Lower leg skin (tissue), 4 donors: ENCODE results near the gene PSMB5. TPM values are rescaled to one million over a fixed set of nuclear protein-coding genes. Genes with fewer than 3 reads are reported as not detected.

Experiments used
- DNase-seq, 2 donors: peaks; one replicate each; pipeline ENCODE4 v3.0.0-alpha.2; 2019; ENCODE audit warnings: low spot score in 2 of 2
- H3K4me3 ChIP-seq: fragments of 200-600 bp; sonication (generic); 2 replicates; pipeline ENCODE4 v1.5.1; 2017; ENCODE audit warnings: mild to moderate bottlenecking, low read depth; ENCODE audit not compliant: poor library complexity, severe bottlenecking
- POLR2A ChIP-seq, 2 donors: fragments of 450-650 bp; IDR thresholded peaks; one replicate each; pipeline ENCODE4 v1.6.1; 2016 to 2017; ENCODE audit warnings: antibody characterized with exemption in 2 of 2, mild to moderate bottlenecking in 1 of 2, moderate library complexity in 1 of 2
- WGBS, 2 donors: methylation state at CpG; one replicate each; pipeline ENCODE4 v1.1.5; 2018; 5-methylcytosine and 5-hydroxymethylcytosine counted together
- intact Hi-C: fragments of 100-400 bp; cut with DNase I; formaldehyde crosslinking; loops from one replicate; pipeline ENCODE4 v1.15.0; 2023; ENCODE audit warnings: low total_unique reads
- total RNA-seq, 4 donors: library from RNA; depleted of rRNA; stranded (reverse); fragments of >200 nt; gene quantifications; one replicate each; pipeline ENCODE4 v1.1.0, GENCODE V29; 2016
- TF ChIP-seq, protein P1 (sequence below), 3 donors: fragments of 450-650 bp; IDR thresholded peaks; one replicate each; pipeline ENCODE4 v1.5.1; 2016; ENCODE audit warnings: antibody characterized with exemption in 3 of 3, mild to moderate bottlenecking in 3 of 3, moderate library complexity in 2 of 3

The PSMB5 gene
- total RNA-seq, 4 donors from 2014 or later = 70.6 to 148 (median 116) TPM

- no peak for DNase-seq
- intact Hi-C loops = no loop called here
- no peak overlapping the region for H3K4me3 ChIP-seq
- TF ChIP-seq, protein P1, sequence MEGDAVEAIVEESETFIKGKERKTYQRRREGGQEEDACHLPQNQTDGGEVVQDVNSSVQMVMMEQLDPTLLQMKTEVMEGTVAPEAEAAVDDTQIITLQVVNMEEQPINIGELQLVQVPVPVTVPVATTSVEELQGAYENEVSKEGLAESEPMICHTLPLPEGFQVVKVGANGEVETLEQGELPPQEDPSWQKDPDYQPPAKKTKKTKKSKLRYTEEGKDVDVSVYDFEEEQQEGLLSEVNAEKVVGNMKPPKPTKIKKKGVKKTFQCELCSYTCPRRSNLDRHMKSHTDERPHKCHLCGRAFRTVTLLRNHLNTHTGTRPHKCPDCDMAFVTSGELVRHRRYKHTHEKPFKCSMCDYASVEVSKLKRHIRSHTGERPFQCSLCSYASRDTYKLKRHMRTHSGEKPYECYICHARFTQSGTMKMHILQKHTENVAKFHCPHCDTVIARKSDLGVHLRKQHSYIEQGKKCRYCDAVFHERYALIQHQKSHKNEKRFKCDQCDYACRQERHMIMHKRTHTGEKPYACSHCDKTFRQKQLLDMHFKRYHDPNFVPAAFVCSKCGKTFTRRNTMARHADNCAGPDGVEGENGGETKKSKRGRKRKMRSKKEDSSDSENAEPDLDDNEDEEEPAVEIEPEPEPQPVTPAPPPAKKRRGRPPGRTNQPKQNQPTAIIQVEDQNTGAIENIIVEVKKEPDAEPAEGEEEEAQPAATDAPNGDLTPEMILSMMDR (IDR thresholded peaks at IDR 0.05) = no peak
- no peak for TF ChIP-seq POLR2A (IDR thresholded peaks at IDR 0.05)
- WGBS, 2 donors = 37 to 46% methylated on average over 3 of the region's 3 CpGs
These were observed 56.2 kb downstream of the PSMB5 start for GRCh38 chr14:22978487-22978837.

DNA sequence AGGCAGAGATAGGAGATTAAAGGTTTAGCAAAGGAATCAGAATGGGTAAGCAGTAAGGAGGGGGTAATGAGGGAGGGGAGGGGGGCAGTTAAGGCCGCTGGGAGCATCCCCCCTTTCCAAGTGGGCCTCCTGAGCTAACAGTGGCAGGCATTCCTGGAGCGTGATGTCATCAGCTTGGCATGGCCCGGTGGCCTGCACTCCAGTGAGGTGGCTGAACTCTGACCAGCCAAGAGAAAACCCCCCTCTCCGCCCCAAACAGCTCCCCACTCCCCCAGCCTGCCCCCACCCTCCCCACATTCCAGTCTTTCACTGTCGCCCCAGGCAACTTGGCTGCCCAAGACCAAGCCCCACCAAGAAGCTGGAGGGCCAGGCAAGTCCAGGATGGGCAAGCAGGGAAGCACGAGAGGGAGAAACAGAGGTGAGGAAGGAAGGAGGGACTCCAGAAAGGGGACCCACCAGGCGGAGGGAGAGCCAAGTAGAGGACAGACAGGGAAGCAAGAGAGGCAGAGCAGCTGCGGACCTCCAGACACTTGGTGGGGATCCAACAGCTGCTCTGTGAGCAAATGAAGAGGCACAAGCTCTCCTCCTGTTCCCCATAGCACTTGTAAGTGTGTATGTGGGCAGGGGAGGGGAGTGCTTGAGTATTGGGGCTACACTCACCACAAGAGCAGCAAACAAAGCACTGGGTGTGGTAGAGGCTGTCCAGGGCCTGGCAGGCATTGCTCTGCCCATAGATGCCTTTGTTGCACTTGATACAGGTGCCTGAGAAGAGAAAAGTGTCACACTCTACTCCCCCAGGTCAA, 56.8 kb downstream of the PSMB5 start:
- intact Hi-C loops = no loop called here
- 28 to 42% methylated on average over 8 of the region's 8 CpGs for WGBS, 2 donors
- DNase-seq = peak in 1 of 2 donors; percentile 84
- TF ChIP-seq, protein P1 (IDR thresholded peaks at IDR 0.05) = no peak
- no peak for TF ChIP-seq POLR2A (IDR thresholded peaks at IDR 0.05)
- H3K4me3 ChIP-seq = no peak overlapping the region

- H3K4me3 ChIP-seq = no peak overlapping the region
- intact Hi-C loops = no loop called here
These were observed 57.3 kb downstream of the PSMB5 start for GRCh38 chr14:22977434-22977683.

DNA sequence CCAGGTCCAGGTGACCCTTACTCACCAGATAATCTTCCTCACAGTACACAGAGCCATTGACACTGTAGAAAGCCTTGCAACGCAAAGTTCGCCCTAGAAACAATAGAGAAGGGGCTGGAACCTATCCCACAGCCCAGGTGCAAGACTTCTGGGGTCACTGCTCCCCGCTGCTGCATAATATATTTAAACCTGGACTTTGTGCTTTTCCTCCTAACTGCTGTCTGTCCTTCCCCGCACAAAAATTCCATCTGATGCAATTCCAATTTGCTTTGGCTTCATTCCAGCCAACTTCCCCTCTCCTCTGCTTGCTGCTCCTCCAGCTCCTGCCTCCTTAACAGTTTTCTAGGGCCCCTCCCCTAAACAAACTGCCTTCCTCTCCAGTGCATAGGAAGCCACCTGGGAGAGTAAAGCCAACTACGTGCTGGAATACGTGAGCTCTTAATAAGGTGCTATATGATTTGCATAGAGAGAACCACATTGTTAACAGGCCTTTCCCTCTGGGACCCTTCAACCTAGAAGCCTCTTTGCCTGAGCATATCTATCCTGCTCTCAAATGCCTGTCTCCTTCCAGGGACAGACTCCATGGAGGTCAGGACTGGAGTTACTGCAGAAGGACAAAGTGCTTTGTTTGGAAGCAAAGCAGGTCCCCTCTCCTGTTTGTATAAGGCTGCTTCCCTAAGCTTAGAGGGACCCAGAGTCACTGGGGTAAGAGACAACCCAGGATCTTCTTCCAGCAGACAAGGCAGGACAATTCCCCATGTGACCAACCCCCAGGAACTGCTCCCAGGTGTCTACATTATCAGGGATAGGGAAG, 57.9 kb downstream of the PSMB5 start:
- WGBS, 2 donors = 38 to 53% methylated on average over 6 of the region's 6 CpGs
- DNase-seq = no peak
- TF ChIP-seq, protein P1 (IDR thresholded peaks at IDR 0.05) = peak in 1 of 3 donors; percentile 39
- no peak for TF ChIP-seq POLR2A (IDR thresholded peaks at IDR 0.05)
- H3K4me3 ChIP-seq = no peak overlapping the region
- intact Hi-C loops = no loop called here

More at GRCh38 chr14:22977434-22977683, 57.3 kb downstream of the PSMB5 start:
- no peak for DNase-seq
- TF ChIP-seq POLR2A (IDR thresholded peaks at IDR 0.05) = no peak
- TF ChIP-seq, protein P1 (IDR thresholded peaks at IDR 0.05) = no peak

Other genes with a start within 250 kb of the PSMB5 start
- 10 to 100 TPM in 1 of 4 donors, 1 to 10 TPM in 3; 1.1 to 12.8 (median 6.5) TPM for gene SLC7A7, start 219.5 kb downstream of the PSMB5 start, total RNA-seq
- 100 to 1,000 TPM in 1 of 4 donors, 10 to 100 TPM in 3; 24.8 to 230 (median 41.4) TPM for gene MRPL52, start 205.0 kb downstream of the PSMB5 start, total RNA-seq
- 100 to 1,000 TPM; 135 to 190 (median 151) TPM for gene MMP14, start 198.3 kb downstream of the PSMB5 start, total RNA-seq
- 100 to 1,000 TPM; 148 to 209 (median 167) TPM for gene LRP10, start 163.2 kb downstream of the PSMB5 start, total RNA-seq
- 1 to 10 TPM in 2 of 4 donors, under 1 TPM in 2; 0.52 to 2.5 (median 1.5) TPM for gene REM2, start 151.7 kb downstream of the PSMB5 start, total RNA-seq
- gene RBM23, start 115.8 kb downstream of the PSMB5 start, total RNA-seq = 100 to 1,000 TPM in 2 of 4 donors, 10 to 100 TPM in 2; 71.2 to 202 (median 105) TPM
- 10 to 100 TPM; 42.9 to 53.2 (median 48.3) TPM for gene PRMT5, start 105.5 kb downstream of the PSMB5 start, total RNA-seq
- gene HAUS4, start 77.8 kb downstream of the PSMB5 start, total RNA-seq = 10 to 100 TPM; 52.3 to 74.4 (median 61.9) TPM
- gene AJUBA, start 52.3 kb downstream of the PSMB5 start, total RNA-seq = 10 to 100 TPM; 66.2 to 98.4 (median 74.8) TPM
- gene C14orf93, start 24.8 kb downstream of the PSMB5 start, total RNA-seq = 10 to 100 TPM; 16.9 to 29.6 (median 23.2) TPM
- gene PSMB11, start 7.3 kb upstream of the PSMB5 start, total RNA-seq = not detected
- 1 to 10 TPM; 3.0 to 4.9 (median 3.9) TPM for gene CDH24, start 22.6 kb upstream of the PSMB5 start, total RNA-seq
- 10 to 100 TPM; 52.7 to 97.5 (median 79.8) TPM for gene ACIN1, start 60.2 kb upstream of the PSMB5 start, total RNA-seq
- 10 to 100 TPM; 14.5 to 29.8 (median 19.7) TPM for gene C14orf119, start 60.6 kb upstream of the PSMB5 start, total RNA-seq
- gene CIROP, start 70.1 kb upstream of the PSMB5 start, total RNA-seq = not detected
- gene CEBPE, start 84.4 kb upstream of the PSMB5 start, total RNA-seq = not detected
- gene SLC7A8, start 148.8 kb upstream of the PSMB5 start, total RNA-seq = 10 to 100 TPM; 32.4 to 67.4 (median 42.9) TPM
- gene RNF212B, start 203.0 kb upstream of the PSMB5 start, total RNA-seq = under 1 TPM in 1 of 4 donors, not detected in 3; 0.59 TPM